ENCODE measurements around the gene VPS41. TPM values are rescaled to one million over a fixed set of nuclear protein-coding genes. Genes with fewer than 3 reads are reported as not detected.

Gene VPS41
- total RNA-seq, 1 donor from 2014 or later: 56.2 TPM

DNA sequence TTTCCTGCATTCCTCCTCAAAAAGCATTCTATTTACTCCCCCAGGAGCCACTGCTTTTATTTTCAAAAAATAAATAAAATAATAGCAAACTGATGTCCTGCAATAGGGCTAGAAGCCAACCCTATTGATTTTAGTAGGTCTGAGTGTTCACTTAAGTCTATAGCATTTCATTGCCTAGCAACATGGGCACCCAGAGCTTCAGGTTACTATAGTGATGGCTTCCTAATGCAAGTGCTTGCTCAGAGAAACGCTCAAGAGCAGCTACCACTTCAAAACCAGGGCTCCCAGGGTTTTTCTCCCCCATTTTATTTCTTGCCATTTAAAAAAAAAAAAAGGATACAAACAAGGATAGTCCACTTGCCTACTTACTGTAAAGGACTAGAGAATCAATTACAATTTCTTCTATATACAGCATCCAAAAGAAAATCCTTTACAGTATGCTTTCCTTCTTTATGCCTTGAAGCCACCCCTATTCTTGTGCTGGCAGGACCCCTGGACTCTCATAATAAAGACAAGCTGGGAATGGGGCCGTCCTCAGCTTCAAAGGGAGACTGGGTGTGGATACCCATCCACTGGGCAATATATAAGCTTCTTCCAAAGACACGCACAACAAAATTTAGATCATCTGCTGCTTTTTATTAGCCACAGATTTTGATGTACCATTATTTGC, 133.3 kb downstream of the VPS41 start:
- DNase-seq (ENCODE audit: low read depth): no peak
- Histone ChIP-seq H3K4me3 (ENCODE audit: low read depth, low read length) (no peak overlapping the region), H3K36me3 (ENCODE audit: control insufficient read depth, insufficient read depth, low read length) (no peaks in the 10 kb centered on the region), H3K27me3 (ENCODE audit: control insufficient read depth, insufficient read depth, low read length) (no peaks in the 10 kb centered on the region)
- TF ChIP-seq, protein P1, sequence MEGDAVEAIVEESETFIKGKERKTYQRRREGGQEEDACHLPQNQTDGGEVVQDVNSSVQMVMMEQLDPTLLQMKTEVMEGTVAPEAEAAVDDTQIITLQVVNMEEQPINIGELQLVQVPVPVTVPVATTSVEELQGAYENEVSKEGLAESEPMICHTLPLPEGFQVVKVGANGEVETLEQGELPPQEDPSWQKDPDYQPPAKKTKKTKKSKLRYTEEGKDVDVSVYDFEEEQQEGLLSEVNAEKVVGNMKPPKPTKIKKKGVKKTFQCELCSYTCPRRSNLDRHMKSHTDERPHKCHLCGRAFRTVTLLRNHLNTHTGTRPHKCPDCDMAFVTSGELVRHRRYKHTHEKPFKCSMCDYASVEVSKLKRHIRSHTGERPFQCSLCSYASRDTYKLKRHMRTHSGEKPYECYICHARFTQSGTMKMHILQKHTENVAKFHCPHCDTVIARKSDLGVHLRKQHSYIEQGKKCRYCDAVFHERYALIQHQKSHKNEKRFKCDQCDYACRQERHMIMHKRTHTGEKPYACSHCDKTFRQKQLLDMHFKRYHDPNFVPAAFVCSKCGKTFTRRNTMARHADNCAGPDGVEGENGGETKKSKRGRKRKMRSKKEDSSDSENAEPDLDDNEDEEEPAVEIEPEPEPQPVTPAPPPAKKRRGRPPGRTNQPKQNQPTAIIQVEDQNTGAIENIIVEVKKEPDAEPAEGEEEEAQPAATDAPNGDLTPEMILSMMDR (IDR thresholded peaks at IDR 0.05; ENCODE audit: insufficient read depth, low read length, poor library complexity, severe bottlenecking): no peak

DNA sequence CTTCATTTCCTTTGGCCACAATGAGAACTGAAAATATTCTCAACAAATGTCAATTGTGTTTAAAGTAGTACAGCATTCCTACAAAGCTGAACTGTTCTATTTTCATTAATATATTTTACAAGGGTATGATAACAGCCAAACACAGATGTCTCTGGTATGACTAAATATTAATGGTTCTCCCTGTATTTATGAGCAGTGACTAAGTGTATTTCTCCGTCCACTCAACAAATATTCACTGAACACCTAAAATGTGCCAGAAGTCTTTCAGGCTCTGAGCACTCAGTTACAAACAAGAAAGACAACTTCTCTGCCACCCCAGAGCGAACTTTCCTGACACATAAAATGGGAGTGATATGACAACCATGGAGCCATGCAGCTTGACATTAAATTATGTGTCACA, 135.6 kb downstream of the VPS41 start:
- Histone ChIP-seq H3K27me3 (ENCODE audit: control insufficient read depth, insufficient read depth, low read length) (no peaks in the 10 kb centered on the region), H3K36me3 (ENCODE audit: control insufficient read depth, insufficient read depth, low read length) (no peaks in the 10 kb centered on the region), H3K4me3 (ENCODE audit: low read depth, low read length) (no peak overlapping the region)
- no peak for DNase-seq (ENCODE audit: low read depth)
- TF ChIP-seq, protein P1 (IDR thresholded peaks at IDR 0.05; ENCODE audit: insufficient read depth, low read length, poor library complexity, severe bottlenecking): no peak

DNA sequence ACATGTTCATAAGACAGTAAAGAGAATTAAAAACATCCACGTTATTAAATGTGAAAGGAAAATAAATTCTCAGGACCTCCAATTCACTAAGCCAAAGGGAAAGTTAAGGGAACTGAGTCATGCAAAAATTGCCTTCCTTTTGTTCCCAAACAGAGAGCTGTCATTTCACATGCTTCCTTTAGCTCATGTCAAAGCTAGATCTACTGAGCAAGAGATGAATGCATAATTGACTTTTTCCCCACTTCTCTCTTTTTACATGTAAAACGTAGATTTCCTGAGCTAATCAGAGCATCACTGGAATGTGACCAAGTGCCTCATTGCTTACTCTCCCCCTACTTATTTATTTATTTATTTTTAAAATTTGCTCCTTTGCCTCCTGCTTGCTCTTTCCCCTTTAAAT, 148.8 kb downstream of the VPS41 start:
- no peak for DNase-seq (ENCODE audit: low read depth)
- Histone ChIP-seq H3K27me3 (ENCODE audit: control insufficient read depth, insufficient read depth, low read length) (no peaks in the 10 kb centered on the region), H3K36me3 (ENCODE audit: control insufficient read depth, insufficient read depth, low read length) (no peaks in the 10 kb centered on the region)

DNA sequence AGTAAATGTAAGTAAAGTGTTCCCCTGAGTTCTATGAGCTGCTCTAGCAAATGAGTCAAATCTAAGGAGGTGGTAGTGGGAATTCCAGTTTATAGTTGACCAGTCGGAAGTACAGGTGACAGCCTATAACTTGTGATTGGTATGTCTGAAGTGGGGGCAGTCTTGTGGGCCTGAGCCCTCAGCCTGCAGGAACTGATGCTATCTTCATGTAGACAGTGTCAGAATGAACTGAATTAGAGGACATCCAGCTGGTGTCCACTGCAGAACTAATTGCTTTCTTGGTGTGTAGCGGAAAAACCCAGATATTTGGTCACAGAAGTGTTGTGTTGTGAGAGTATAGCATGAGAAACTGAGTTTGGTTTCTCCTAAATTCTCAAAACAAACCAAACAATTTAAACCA, 150.0 kb downstream of the VPS41 start:
- Histone ChIP-seq H3K4me3 (ENCODE audit: low read depth, low read length) (no peak overlapping the region), H3K27me3 (ENCODE audit: control insufficient read depth, insufficient read depth, low read length) (no peaks in the 10 kb centered on the region), H3K36me3 (ENCODE audit: control insufficient read depth, insufficient read depth, low read length) (no peaks in the 10 kb centered on the region)
- no peak for DNase-seq (ENCODE audit: low read depth)
- TF ChIP-seq, protein P1 (IDR thresholded peaks at IDR 0.05; ENCODE audit: insufficient read depth, low read length, poor library complexity, severe bottlenecking): no peak

More for the DNA sequence above, 148.8 kb downstream of the VPS41 start:
- no peak overlapping the region for H3K4me3 ChIP-seq (ENCODE audit: low read depth, low read length)
- TF ChIP-seq, protein P1 (IDR thresholded peaks at IDR 0.05; ENCODE audit: insufficient read depth, low read length, poor library complexity, severe bottlenecking): no peak

DNA sequence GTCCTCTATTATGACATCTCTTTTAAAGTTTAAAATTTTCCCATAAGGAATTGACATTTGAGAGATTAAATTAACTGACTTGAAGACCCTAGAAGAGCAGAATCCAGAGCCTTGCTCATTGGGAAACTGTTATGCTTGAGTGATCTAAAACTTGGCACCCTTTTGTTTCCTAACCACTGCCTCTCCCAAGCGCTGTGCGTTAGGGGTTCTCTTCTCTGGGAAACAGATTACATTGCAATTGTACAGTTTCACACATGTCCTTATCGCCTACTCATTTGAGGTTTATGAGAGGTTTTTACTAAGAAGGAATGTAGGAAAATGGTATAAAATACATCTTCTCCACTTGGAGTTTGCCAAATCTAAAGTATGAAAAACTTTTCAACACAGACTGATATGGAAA, 151.1 kb downstream of the VPS41 start:
- Histone ChIP-seq H3K4me3 (ENCODE audit: low read depth, low read length) (no peak overlapping the region), H3K36me3 (ENCODE audit: control insufficient read depth, insufficient read depth, low read length) (no peaks in the 10 kb centered on the region), H3K27me3 (ENCODE audit: control insufficient read depth, insufficient read depth, low read length) (no peaks in the 10 kb centered on the region)
- no peak for DNase-seq (ENCODE audit: low read depth)
- TF ChIP-seq, protein P1 (IDR thresholded peaks at IDR 0.05; ENCODE audit: insufficient read depth, low read length, poor library complexity, severe bottlenecking): no peak

DNA sequence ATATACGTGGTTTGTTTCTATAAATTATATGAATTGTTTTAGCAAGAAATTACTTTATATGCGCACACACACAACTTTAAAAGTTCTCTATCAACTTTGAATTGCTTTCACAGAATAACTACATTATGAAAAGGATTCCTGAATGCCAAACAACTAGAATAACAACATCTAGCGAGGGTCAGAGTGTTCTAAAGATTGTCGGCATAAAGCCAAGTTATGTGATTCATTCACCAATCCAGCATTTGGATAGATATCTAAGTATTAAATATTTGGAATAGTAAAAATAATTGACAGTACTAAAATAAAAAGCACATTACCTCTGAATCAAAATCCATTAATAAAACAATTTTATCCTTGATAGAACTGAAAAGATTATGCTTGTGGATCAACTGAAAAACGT, 152.5 kb downstream of the VPS41 start:
- no peaks in the 10 kb centered on the region for H3K36me3 ChIP-seq (ENCODE audit: control insufficient read depth, insufficient read depth, low read length)
- no peak overlapping the region for H3K4me3 ChIP-seq (ENCODE audit: low read depth, low read length)
- TF ChIP-seq, protein P1 (IDR thresholded peaks at IDR 0.05; ENCODE audit: insufficient read depth, low read length, poor library complexity, severe bottlenecking): no peak
- H3K27me3 ChIP-seq (ENCODE audit: control insufficient read depth, insufficient read depth, low read length): no peaks in the 10 kb centered on the region
- no peak for DNase-seq (ENCODE audit: low read depth)
